Loucy (cell line): ENCODE data around the gene DDX23.

Experiments
- CTCF ChIP-seq: fragments of 200-600 bp; sonication (generic); conservative IDR thresholded peaks from 2 replicates; pipeline ENCODE4 v1.5.1; 2014; ENCODE audit warnings: mild to moderate bottlenecking, antibody characterized with exemption, low read length
- EZH2phosphoT487 ChIP-seq: fragments of 200-600 bp; IDR thresholded peaks from 2 replicates; pipeline ENCODE4 v1.6.1; 2018; ENCODE audit warnings: antibody characterized with exemption, mild to moderate bottlenecking, moderate library complexity, borderline replicate concordance

- TF ChIP-seq CTCF (no peak), EZH2phosphoT487 (no peak)
Observed at GRCh38 chr12:48824112-48824511, 27.9 kb downstream of the DDX23 start.
